K562 (cell line): Measurements from ENCODE around the gene GTF3C1. TPM values are rescaled to one million over a fixed set of nuclear protein-coding genes. Genes with fewer than 3 reads are reported as not detected.

Experiments used
- ATAC-seq: fragments of 200-7000 bp; cut with Tn5 transposase; 3 replicates; pipeline ENCODE4 v1.9.1; 2020; ENCODE audit warnings: moderate library complexity
- BruUV-seq: library from RNA; stranded (reverse); fragments of 400-500 nt; replicated peaks from 2 replicates; lab custom pipeline; 2021; lab: Mats Ljungman, UMichigan
- CTCF ChIA-PET: fragments of 300-600 bp; formaldehyde crosslinking; extraction: SDS; loops from one replicate; lab custom pipeline; 2021; ENCODE audit warnings: low intra/inter-chr PET ratio; lab: Yijun Ruan, JAX
- POLR2A ChIA-PET: fragments of 300-600, 350-650 bp; sonication (Branson Sonifier 250); formaldehyde crosslinking; extraction: SDS; loops from one replicate; lab custom pipeline; 2021; ENCODE audit warnings: antibody characterized with exemption, inconsistent platforms; lab: Yijun Ruan, JAX
- DNase-seq, 4 experiments: peaks; one replicate each; pipeline versions ENCODE4 v3.0.0 to v3.0.0-alpha.2; 2011 to 2018; ENCODE audit warnings: low spot score in 3 of 4, mixed read lengths in 3 of 4; ENCODE audit errors: extremely low read depth in 1 of 4
- FAIRE-seq: peaks from 2 replicates; lab custom pipeline; 2011; peaks lifted over from hg19 to GRCh38; lab: Jason Lieb, UNC
- H2AFZ ChIP-seq: 2 replicates; pipeline ENCODE4 v1.6.0; 2011; ENCODE audit warnings: low read depth, low read length, control low read depth, inconsistent platforms
- H3K27ac ChIP-seq: fragments of 200-600 bp; 3 replicates; pipeline ENCODE4 v1.8.0; 2011; ENCODE audit warnings: low read depth, mild to moderate bottlenecking, control low read depth, inconsistent platforms, low read length, moderate library complexity, mixed read lengths; ENCODE audit errors: extremely low read depth
- H3K27me3 ChIP-seq, 2 experiments: fragments of 300-600 bp in 1 of 2; 2 replicates in 1 of 2; 3 replicates in 1 of 2; pipeline versions ENCODE4 v1.6.0 to v1.8.0; 2011; ENCODE audit warnings: inconsistent platforms in 2 of 2, low read length in 2 of 2, mild to moderate bottlenecking in 1 of 2, mixed read lengths in 1 of 2, moderate library complexity in 1 of 2; ENCODE audit not compliant: control insufficient read depth in 2 of 2, insufficient read depth in 2 of 2
- H3K36me3 ChIP-seq: fragments of 300-600 bp; 3 replicates; pipeline ENCODE4 v1.8.0; 2011; ENCODE audit warnings: mild to moderate bottlenecking, low read length, inconsistent platforms; ENCODE audit not compliant: control insufficient read depth, insufficient read depth
- H3K4me1 ChIP-seq, 2 experiments: fragments of 200-600 bp in 1 of 2; replicated peaks in 1 of 2; 2 replicates in 1 of 2; 3 replicates in 1 of 2; pipeline versions ENCODE4 v1.5.1 to v1.8.0; 2011; ENCODE audit warnings: inconsistent platforms in 2 of 2, low read length in 2 of 2, mild to moderate bottlenecking in 1 of 2, mixed read lengths in 1 of 2, moderate library complexity in 1 of 2; ENCODE audit not compliant: control insufficient read depth in 2 of 2, insufficient read depth in 2 of 2
- H3K4me2 ChIP-seq: 2 replicates; pipeline ENCODE4 v1.6.1; 2011; ENCODE audit warnings: low read length, control low read depth, inconsistent platforms, mixed read lengths; ENCODE audit not compliant: insufficient read depth
- H3K4me3 ChIP-seq: fragments of 200-600 bp; sonication (generic), shearing (Covaris generic); 2 replicates; pipeline ENCODE4 v1.5.1; 2016; ENCODE audit warnings: control low read depth, inconsistent platforms
- H3K79me2 ChIP-seq: fragments of 200-600 bp; 3 replicates; pipeline ENCODE4 v1.8.0; 2011; ENCODE audit warnings: low read length, inconsistent platforms; ENCODE audit not compliant: control insufficient read depth, insufficient read depth
- H3K9ac ChIP-seq, 2 experiments: 2 replicates each; pipeline versions ENCODE4 v1.6.0 to v1.6.1; 2011; ENCODE audit warnings: low read depth in 2 of 2, low read length in 2 of 2, control low read depth in 1 of 2, inconsistent platforms in 1 of 2, mild to moderate bottlenecking in 1 of 2, mixed read lengths in 1 of 2; ENCODE audit not compliant: insufficient read depth in 1 of 2
- H3K9me1 ChIP-seq: one replicate; pipeline ENCODE4 v1.6.0; 2011; ENCODE audit warnings: inconsistent platforms, mild to moderate bottlenecking, low read length, moderate library complexity; ENCODE audit not compliant: control insufficient read depth, insufficient read depth
- H3K9me3 ChIP-seq: replicated peaks from 2 replicates; pipeline ENCODE4 v1.5.1; 2011; ENCODE audit warnings: low read depth, low read length, inconsistent platforms; ENCODE audit not compliant: control insufficient read depth, insufficient read depth
- H4K20me1 ChIP-seq: replicated peaks from 2 replicates; pipeline ENCODE4 v1.6.1; 2011; ENCODE audit warnings: low read length, inconsistent platforms, mixed read lengths; ENCODE audit not compliant: control insufficient read depth, insufficient read depth
- BACH1 ChIP-seq: fragments of 200-800 bp; sonication (Bioruptor generic); IDR thresholded peaks from 2 replicates; pipeline ENCODE4 v1.6.1; 2016; ENCODE audit warnings: missing genetic modification characterization, missing compliant biosample characterization
- POLR2H ChIP-seq: IDR thresholded peaks from 2 replicates; pipeline ENCODE4 v1.6.1; 2016; ENCODE audit warnings: missing genetic modification characterization, low read depth, mild to moderate bottlenecking, control low read depth, missing compliant biosample characterization, moderate library complexity
- SFPQ ChIP-seq: fragments of 200-400 bp; formaldehyde crosslinking; IDR thresholded peaks from 2 replicates; pipeline ENCODE4 v1.6.1; 2017; ENCODE audit warnings: mild to moderate bottlenecking, low read depth, low read length, moderate library complexity
- TBP ChIP-seq: optimal IDR thresholded peaks from 2 replicates; pipeline ENCODE3; 2011; ENCODE audit warnings: low read depth, low read length, improper control_type of control experiment
- TGIF2 ChIP-seq: sonication (generic); formaldehyde crosslinking; IDR thresholded peaks from 2 replicates; pipeline ENCODE4 v1.8.1; 2022; ENCODE audit warnings: mild to moderate bottlenecking, missing genetic modification reagents, moderate library complexity
- ZBTB49 ChIP-seq: sonication (generic); formaldehyde crosslinking; IDR thresholded peaks from 2 replicates; pipeline ENCODE4 v1.8.0; 2022; ENCODE audit warnings: missing genetic modification reagents, mild to moderate bottlenecking, borderline replicate concordance
- ZNF232 ChIP-seq: sonication (generic); formaldehyde crosslinking; IDR thresholded peaks from 2 replicates; pipeline ENCODE4 v1.8.0; 2022; ENCODE audit warnings: mild to moderate bottlenecking, missing genetic modification reagents
- ZNF263 ChIP-seq: sonication (generic); formaldehyde crosslinking; IDR thresholded peaks from 2 replicates; pipeline ENCODE4 v1.8.0; 2022; ENCODE audit warnings: mild to moderate bottlenecking, missing genetic modification reagents, borderline replicate concordance
- ZNF444 ChIP-seq: fragments of 250-450 bp; sonication (Bioruptor Pico); IDR thresholded peaks from 2 replicates; pipeline ENCODE4 v1.4.0; 2020; ENCODE audit warnings: mild to moderate bottlenecking, moderate library complexity
- ZNF551 ChIP-seq: fragments of 250-450 bp; sonication (Bioruptor Pico); IDR thresholded peaks from 2 replicates; pipeline ENCODE4 v1.5.0; 2021; ENCODE audit warnings: mild to moderate bottlenecking, moderate library complexity
- WGBS: fragments of 100-300 bp; shearing (Covaris generic); methylation state at CpG from one replicate; pipeline ENCODE4 v1.1.6; 2016; ENCODE audit warnings: low coverage, mixed read lengths; ENCODE audit not compliant: insufficient coverage; ENCODE audit errors: missing lambda C conversion rate; 5-methylcytosine and 5-hydroxymethylcytosine counted together
- in situ Hi-C: fragments of 300-500 bp; cut with MboI; formaldehyde crosslinking; loops from 4 replicates; pipeline ENCODE4 v1.15.0; 2018; ENCODE audit warnings: inconsistent platforms, mixed read lengths
- intact Hi-C: fragments of 100-400 bp; cut with micrococcal nuclease; formaldehyde crosslinking; loops from 2 replicates; pipeline ENCODE4 v1.14.2; 2022
- polyA plus RNA-seq, 8 experiments: library from polyadenylated mRNA; depleted of rRNA in 4 of 8; stranded (reverse) in 5 of 8; unstranded in 3 of 8; fragments of >200 nt; fragmentation: Nextera tagmentation in 2 of 8; fragmentation: Illumina TruSeq in 1 of 8; extraction: Ambion mirVana in 2 of 8; extraction: Trizol in 1 of 8; gene quantifications; 2 replicates each; pipeline versions ENCODE4 v1.2.1 to v1.2.3, GENCODE V29; 2011 to 2014; ENCODE audit warnings: inconsistent platforms in 1 of 8, missing spikeins in 1 of 8
- total RNA-seq, 7 experiments: library from RNA; depleted of rRNA in 6 of 7; stranded (reverse); fragments of >200 nt in 6 of 7; fragmentation: Illumina TruSeq in 2 of 7; extraction: Trizol in 2 of 7; gene quantifications; 2 replicates each; pipeline versions ENCODE4 v1.2.1 to v1.2.3, GENCODE V29; 2011 to 2021; ENCODE audit warnings: low replicate concordance in 1 of 7

The GTF3C1 gene
- total and polyA plus RNA-seq, 9 of the 15 experiments (the other 6 are each of a cell fraction or from before 2014, with no cell fraction given) = 0.72 to 63.6 (median 30.9) TPM

GRCh38 chr16:27481282-27481934 is 68.3 kb downstream of the GTF3C1 start:
- Histone ChIP-seq H3K27ac (no peak overlapping the region), H3K4me2 (no peak overlapping the region), H3K9me1 (no peaks in the 10 kb centered on the region), H3K79me2 (no peaks in the 10 kb centered on the region), H3K9me3 (no peaks in the 10 kb centered on the region), H3K4me3 (no peak overlapping the region), H3K4me1 (no peaks in the 10 kb centered on the region), H3K36me3 (peaks cover 91% of the 10 kb centered on the region; the same call in 2 of the 3 replicates), H3K9ac (no peak overlapping the region; a peak in 1 of 4 replicates), H4K20me1 (no peaks in the 10 kb centered on the region), H2AFZ (no peak overlapping the region), H3K27me3 (no peaks in the 10 kb centered on the region)
- ChIA-PET POLR2A (interaction anchor here (0.7 kb wide), 1 partner anchor 31 kb away, joined by 3 read pairs; no protein-coding TSS in a partner anchor), CTCF (no interaction called here)
- 84% methylated on average over 10 of the region's 15 CpGs for WGBS
- FAIRE-seq (no peak), ATAC-seq (no peak), DNase-seq (no peak)
- in situ Hi-C loops (no loop called here), intact Hi-C loops (no loop called here)
- TF ChIP-seq ZNF263 (peak; percentile 40; the same call in 1 of the 2 replicates), BACH1 (no peak)
- no TSS peak for BruUV-seq

- Histone ChIP-seq H3K9me3 (no peaks in the 10 kb centered on the region), H3K36me3 (peaks cover 92% of the 10 kb centered on the region; the same call in 2 of the 3 replicates), H3K27ac (no peak overlapping the region), H3K79me2 (no peaks in the 10 kb centered on the region), H2AFZ (no peak overlapping the region), H3K4me3 (no peak overlapping the region), H3K9ac (no peak overlapping the region), H3K4me1 (no peaks in the 10 kb centered on the region), H4K20me1 (no peaks in the 10 kb centered on the region), H3K27me3 (no peaks in the 10 kb centered on the region), H3K9me1 (no peaks in the 10 kb centered on the region), H3K4me2 (no peak overlapping the region)
- intact Hi-C loops = no loop called here
- CTCF ChIA-PET = no interaction called here
- ATAC-seq (no peak), DNase-seq (no peak), FAIRE-seq (no peak)
- no TSS peak for BruUV-seq
- 94% methylated on average over 7 of the region's 7 CpGs for WGBS
- in situ Hi-C loops = no loop called here
- POLR2A ChIA-PET = interaction anchor here (0.7 kb wide), 1 partner anchor 30 kb away, joined by 3 read pairs; no protein-coding TSS in a partner anchor
- TF ChIP-seq SFPQ (no peak), ZNF444 (no peak), ZNF232 (CRISPR knock-in tag) (no peak), TGIF2 (CRISPR knock-in tag) (no peak), ZBTB49 (no peak), TBP (no peak), POLR2H (tag) (no peak), ZNF551 (CRISPR knock-in tag) (no peak)
Observed at GRCh38 chr16:27480761-27481160, 69.0 kb downstream of the GTF3C1 start.
